K562 (cell line): ENCODE results near the gene DNAH8. TPM values are rescaled to one million over a fixed set of nuclear protein-coding genes. Genes with fewer than 3 reads are reported as not detected.

Source experiments
- AFF4 ChIP-seq: sonication (generic); formaldehyde crosslinking; IDR thresholded peaks from 2 replicates; pipeline ENCODE4 v1.8.0; 2023; ENCODE audit warnings: mild to moderate bottlenecking, missing genetic modification reagents
- TRIM25 ChIP-seq: fragments of 450-650 bp; IDR thresholded peaks from 2 replicates; pipeline ENCODE4 v1.7.0; 2016; ENCODE audit warnings: borderline replicate concordance
- ZBTB49 ChIP-seq: sonication (generic); formaldehyde crosslinking; IDR thresholded peaks from 2 replicates; pipeline ENCODE4 v1.8.0; 2022; ENCODE audit warnings: missing genetic modification reagents, mild to moderate bottlenecking, borderline replicate concordance
- polyA plus RNA-seq, 8 experiments: library from polyadenylated mRNA; depleted of rRNA in 4 of 8; stranded (reverse) in 5 of 8; unstranded in 3 of 8; fragments of >200 nt; fragmentation: Nextera tagmentation in 2 of 8; fragmentation: Illumina TruSeq in 1 of 8; extraction: Ambion mirVana in 2 of 8; extraction: Trizol in 1 of 8; gene quantifications; 2 replicates each; pipeline versions ENCODE4 v1.2.1 to v1.2.3, GENCODE V29; 2011 to 2014; ENCODE audit warnings: inconsistent platforms in 1 of 8, missing spikeins in 1 of 8
- total RNA-seq, 7 experiments: library from RNA; depleted of rRNA in 6 of 7; stranded (reverse); fragments of >200 nt in 6 of 7; fragmentation: Illumina TruSeq in 2 of 7; extraction: Trizol in 2 of 7; gene quantifications; 2 replicates each; pipeline versions ENCODE4 v1.2.1 to v1.2.3, GENCODE V29; 2011 to 2021; ENCODE audit warnings: low replicate concordance in 1 of 7

DNAH8 gene
- total and polyA plus RNA-seq, 9 of the 15 experiments (the other 6 are each of a cell fraction or from before 2014, with no cell fraction given) = 1.2 to 4.2 (median 2.9) TPM

- TF ChIP-seq TRIM25 = no peak
- TF ChIP-seq AFF4 (CRISPR knock-in tag) = no peak
- TF ChIP-seq ZBTB49 = no peak
Measured at GRCh38 chr6:38796850-38797249, 81.7 kb downstream of the DNAH8 start (continued).
